Neural crest cell (in vitro differentiated cells): ENCODE results near the gene CORO6. TPM values are rescaled to one million over a fixed set of nuclear protein-coding genes. Genes with fewer than 3 reads are reported as not detected.

Experiments used
- DNase-seq: peaks from one replicate; pipeline ENCODE4 v3.0.0; 2021; ENCODE audit warnings: low read depth, mixed read lengths, low spot score
- H3K27ac Mint-ChIP-seq: one replicate; pipeline ENCODE4 v1.8.0; 2021; ENCODE audit warnings: mild to moderate bottlenecking, mixed read lengths; ENCODE audit not compliant: unreplicated experiment
- H3K27me3 Mint-ChIP-seq: 2 replicates; pipeline ENCODE4 v1.8.0; 2021; ENCODE audit warnings: low read depth, mild to moderate bottlenecking, mixed read lengths
- H3K36me3 Mint-ChIP-seq: 2 replicates; pipeline ENCODE4 v1.8.0; 2021; ENCODE audit warnings: low read depth, mild to moderate bottlenecking, mixed read lengths
- H3K4me1 Mint-ChIP-seq: 2 replicates; pipeline ENCODE4 v1.8.0; 2021; ENCODE audit warnings: mixed read lengths
- H3K4me3 Mint-ChIP-seq: one replicate; pipeline ENCODE4 v1.8.0; 2021; ENCODE audit warnings: mild to moderate bottlenecking, mixed read lengths
- H3K9me3 Mint-ChIP-seq: 2 replicates; pipeline ENCODE4 v1.8.0; 2021; ENCODE audit warnings: mixed read lengths
- CTCF ChIP-seq: fragments of 200-600 bp; sonication (generic); conservative IDR thresholded peaks from 2 replicates; pipeline ENCODE4 v1.5.0; 2021; ENCODE audit warnings: antibody characterized with exemption, mild to moderate bottlenecking
- total RNA-seq: library from RNA; stranded (reverse); gene quantifications from 2 replicates; pipeline ENCODE4 v1.2.1, GENCODE V29; 2021

The CORO6 gene
- total RNA-seq, 1 donor from 2014 or later, result 2.7 TPM

- TF ChIP-seq CTCF, result no peak
- DNase-seq, result no peak
- H3K4me3 Mint-ChIP-seq, result no peak overlapping the region
- peaks cover 19% of the 10 kb centered on the region for H3K4me1 Mint-ChIP-seq
- H3K27ac Mint-ChIP-seq, result no peak overlapping the region
- H3K27me3 Mint-ChIP-seq, result no peaks in the 10 kb centered on the region
- H3K9me3 Mint-ChIP-seq, result no peaks in the 10 kb centered on the region
- H3K36me3 Mint-ChIP-seq, result peaks cover 10% of the 10 kb centered on the region
Measured at GRCh38 chr17:29645515-29646051, 22.9 kb upstream of the CORO6 start.

DNA sequence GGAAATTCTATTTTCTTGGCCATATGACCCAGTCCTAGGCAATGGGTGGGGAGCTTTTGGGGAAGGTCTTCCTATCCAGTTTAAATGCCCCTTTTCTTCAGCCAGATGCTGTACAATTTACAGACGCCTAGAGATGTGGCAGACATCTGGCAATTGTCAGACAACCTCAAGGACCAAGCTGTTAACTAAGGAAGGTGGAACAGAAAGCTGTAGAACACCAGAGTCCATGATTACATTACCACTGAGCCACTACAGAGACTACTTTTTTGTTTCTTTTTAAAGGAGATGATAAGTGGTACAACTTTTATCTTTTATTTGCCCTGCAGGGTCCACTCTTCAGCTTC lies 21.1 kb upstream of the CORO6 start:
- H3K9me3 Mint-ChIP-seq, result no peaks in the 10 kb centered on the region
- H3K36me3 Mint-ChIP-seq, result peaks cover 10% of the 10 kb centered on the region
- no peak for DNase-seq
- TF ChIP-seq CTCF, result no peak
- no peaks in the 10 kb centered on the region for H3K27me3 Mint-ChIP-seq
- H3K4me3 Mint-ChIP-seq, result no peak overlapping the region
- peaks cover 29% of the 10 kb centered on the region for H3K4me1 Mint-ChIP-seq
- H3K27ac Mint-ChIP-seq, result no peak overlapping the region

- no peak for DNase-seq
- H3K27me3 Mint-ChIP-seq, result no peaks in the 10 kb centered on the region
Measured at GRCh38 chr17:29642171-29642611, 19.5 kb upstream of the CORO6 start.

DNA sequence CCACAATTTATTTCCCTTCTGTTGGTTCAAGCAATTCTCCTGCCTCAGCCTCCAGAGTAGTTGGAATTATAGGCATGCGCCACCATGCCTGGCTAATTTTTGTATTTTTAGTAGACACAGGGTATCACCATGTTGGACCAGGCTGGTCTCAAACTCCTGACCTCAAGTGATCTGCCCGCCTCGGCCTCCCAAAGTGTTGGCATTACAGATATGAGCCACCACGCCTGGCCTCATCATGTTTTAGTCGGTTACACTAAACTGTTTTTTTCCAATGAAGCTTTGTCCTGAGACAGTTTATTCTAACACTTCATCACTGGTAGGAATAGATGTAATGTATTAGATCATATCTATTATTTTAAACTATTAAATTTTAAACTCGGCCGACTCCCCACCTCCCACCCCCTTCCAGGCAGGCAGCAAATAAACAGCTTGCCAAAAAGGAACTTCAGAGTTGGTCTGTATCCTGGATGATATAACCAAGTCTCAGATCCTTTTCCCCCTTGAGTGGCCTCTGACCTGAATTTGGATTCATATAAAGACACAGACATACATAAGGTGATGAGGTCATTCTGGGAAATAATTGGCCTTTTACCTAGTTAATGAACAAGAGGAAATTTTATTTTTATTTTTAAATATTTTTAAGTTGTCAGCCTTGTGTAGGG lies 18.4 kb upstream of the CORO6 start:
- Mint-ChIP-seq H3K4me1 (peaks cover 29% of the 10 kb centered on the region), H3K4me3 (no peak overlapping the region), H3K36me3 (peaks cover 8% of the 10 kb centered on the region)

More at GRCh38 chr17:29642171-29642611, 19.5 kb upstream of the CORO6 start:
- Mint-ChIP-seq H3K9me3 (no peaks in the 10 kb centered on the region), H3K27ac (no peak overlapping the region), H3K4me3 (no peak overlapping the region), H3K4me1 (peaks cover 29% of the 10 kb centered on the region), H3K36me3 (peaks cover 3% of the 10 kb centered on the region)
- no peak for TF ChIP-seq CTCF

DNA sequence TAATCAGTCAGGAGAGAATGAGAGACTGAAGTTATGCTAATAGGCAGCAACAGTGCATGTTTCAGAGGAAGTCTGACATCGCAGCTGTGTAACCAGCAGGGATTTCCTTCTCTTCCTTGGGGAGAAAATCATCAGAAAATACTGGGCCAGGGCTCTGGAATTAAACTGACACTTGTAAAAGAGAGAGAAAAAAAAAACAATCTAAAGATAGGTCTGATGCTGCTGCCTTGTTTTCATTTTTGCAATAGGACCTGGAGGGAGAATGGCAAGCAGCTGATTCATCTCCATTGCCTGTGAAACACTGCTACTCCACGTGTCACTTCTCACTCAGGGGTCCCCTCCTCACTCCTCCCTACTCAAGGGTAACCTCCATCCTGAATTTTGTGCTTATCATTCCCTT lies 17.7 kb upstream of the CORO6 start:
- Mint-ChIP-seq H3K27me3 (no peaks in the 10 kb centered on the region), H3K36me3 (peaks cover 15% of the 10 kb centered on the region), H3K27ac (no peak overlapping the region), H3K4me3 (no peak overlapping the region), H3K4me1 (peaks cover 29% of the 10 kb centered on the region), H3K9me3 (no peaks in the 10 kb centered on the region)
- DNase-seq, result no peak
- no peak for TF ChIP-seq CTCF

More for the DNA sequence above, 18.4 kb upstream of the CORO6 start:
- no peaks in the 10 kb centered on the region for H3K9me3 Mint-ChIP-seq
- H3K27ac Mint-ChIP-seq, result no peak overlapping the region
- H3K27me3 Mint-ChIP-seq, result no peaks in the 10 kb centered on the region
- TF ChIP-seq CTCF, result no peak
- DNase-seq, result no peak
